WTC11 (cell line): ENCODE measurements around the gene COPA. TPM values are rescaled to one million over a fixed set of nuclear protein-coding genes. Genes with fewer than 3 reads are reported as not detected.

ENCODE experiments used
- ATAC-seq: fragments of 200-7000 bp; cut with Tn5 transposase; 2 replicates; pipeline ENCODE4 v1.10.0; 2021; ENCODE audit warnings: mild to moderate bottlenecking, moderate library complexity
- CTCF ChIA-PET: fragments of 300-600 bp; sonication (Branson Sonifier 250); formaldehyde crosslinking; loops from one replicate; lab custom pipeline; 2021; ENCODE audit warnings: antibody characterized with exemption; lab: Charles Lee
- POLR2A ChIA-PET: fragments of 350-600 bp; sonication (Branson Sonifier 250); formaldehyde crosslinking; loops from one replicate; lab custom pipeline; 2021; ENCODE audit warnings: antibody characterized with exemption; lab: Charles Lee
- DNase-seq: peaks from one replicate; pipeline ENCODE4 v3.0.0; 2021; ENCODE audit warnings: low spot score
- H3K27ac Mint-ChIP-seq: 2 replicates; pipeline ENCODE4 v1.8.0; 2021; ENCODE audit warnings: mixed read lengths
- H3K27me3 Mint-ChIP-seq: 2 replicates; pipeline ENCODE4 v1.8.0; 2021; ENCODE audit warnings: low read depth, mild to moderate bottlenecking, moderate library complexity, mixed read lengths
- H3K36me3 Mint-ChIP-seq: 2 replicates; pipeline ENCODE4 v1.8.0; 2021; ENCODE audit warnings: mixed read lengths
- H3K4me1 Mint-ChIP-seq: 2 replicates; pipeline ENCODE4 v1.8.0; 2022; ENCODE audit warnings: mixed read lengths
- H3K4me3 Mint-ChIP-seq: 2 replicates; pipeline ENCODE4 v1.8.0; 2021; ENCODE audit warnings: mild to moderate bottlenecking, moderate library complexity, mixed read lengths
- H3K9me3 Mint-ChIP-seq: 2 replicates; pipeline ENCODE4 v1.8.0; 2021; ENCODE audit warnings: mixed read lengths
- ATF1 ChIP-seq: sonication (generic); formaldehyde crosslinking; IDR thresholded peaks from 2 replicates; pipeline ENCODE4 v1.8.1; 2023; ENCODE audit warnings: mild to moderate bottlenecking, moderate library complexity, missing genetic modification reagents
- ATF2 ChIP-seq: sonication (generic); formaldehyde crosslinking; IDR thresholded peaks from 2 replicates; pipeline ENCODE4 v1.8.1; 2022; ENCODE audit warnings: low read depth, missing genetic modification reagents, borderline replicate concordance
- ATF6 ChIP-seq: sonication (generic); formaldehyde crosslinking; IDR thresholded peaks from 2 replicates; pipeline ENCODE4 v1.8.1; 2023; ENCODE audit warnings: mild to moderate bottlenecking, missing genetic modification reagents
- E2F1 ChIP-seq: sonication (generic); formaldehyde crosslinking; IDR thresholded peaks from 2 replicates; pipeline ENCODE4 v1.8.0; 2022; ENCODE audit warnings: mild to moderate bottlenecking, missing genetic modification reagents
- ETV6 ChIP-seq: sonication (generic); formaldehyde crosslinking; IDR thresholded peaks from 2 replicates; pipeline ENCODE4 v1.8.1; 2022; ENCODE audit warnings: mild to moderate bottlenecking, missing genetic modification reagents
- MYBL2 ChIP-seq: sonication (generic); formaldehyde crosslinking; IDR thresholded peaks from 2 replicates; pipeline ENCODE4 v1.8.1; 2023; ENCODE audit warnings: mild to moderate bottlenecking, moderate library complexity, missing genetic modification reagents
- NFATC4 ChIP-seq: fragments of 250-450 bp; sonication (Bioruptor Pico); IDR thresholded peaks from 2 replicates; pipeline ENCODE4 v1.9.0; 2021; ENCODE audit warnings: mild to moderate bottlenecking
- PRRX2 ChIP-seq: fragments of 250-450 bp; sonication (Bioruptor Pico); IDR thresholded peaks from 2 replicates; pipeline ENCODE4 v1.8.0; 2021; ENCODE audit warnings: mild to moderate bottlenecking
- SMAD4 ChIP-seq: sonication (generic); formaldehyde crosslinking; IDR thresholded peaks from 2 replicates; pipeline ENCODE4 v1.8.0; 2022; ENCODE audit warnings: mild to moderate bottlenecking, missing genetic modification reagents
- TEAD1 ChIP-seq: sonication (generic); formaldehyde crosslinking; IDR thresholded peaks from 2 replicates; pipeline ENCODE4 v1.8.0; 2022; ENCODE audit warnings: mild to moderate bottlenecking, missing genetic modification reagents
- USF1 ChIP-seq: sonication (generic); formaldehyde crosslinking; IDR thresholded peaks from 2 replicates; pipeline ENCODE4 v1.8.0; 2022; ENCODE audit warnings: mild to moderate bottlenecking, missing genetic modification reagents
- USF2 ChIP-seq: sonication (generic); formaldehyde crosslinking; IDR thresholded peaks from 2 replicates; pipeline ENCODE4 v1.8.1; 2023; ENCODE audit warnings: mild to moderate bottlenecking, missing genetic modification reagents, moderate library complexity
- ZNF121 ChIP-seq: sonication (generic); formaldehyde crosslinking; IDR thresholded peaks from 2 replicates; pipeline ENCODE4 v1.8.0; 2023; ENCODE audit warnings: missing genetic modification reagents
- ZNF396 ChIP-seq: fragments of 250-450 bp; sonication (Bioruptor Pico); IDR thresholded peaks from 2 replicates; pipeline ENCODE4 v1.8.0; 2021; ENCODE audit warnings: mild to moderate bottlenecking, moderate library complexity, borderline replicate concordance
- ZNF416 ChIP-seq: fragments of 250-450 bp; sonication (Bioruptor Pico); IDR thresholded peaks from 2 replicates; pipeline ENCODE4 v1.9.0; 2021; ENCODE audit warnings: mild to moderate bottlenecking, inconsistent platforms
- ZNF671 ChIP-seq: fragments of 250-450 bp; sonication (Bioruptor Pico); IDR thresholded peaks from 2 replicates; pipeline ENCODE4 v1.8.0; 2021; ENCODE audit warnings: mild to moderate bottlenecking
- total RNA-seq: library from RNA; stranded (reverse); gene quantifications from 3 replicates; pipeline ENCODE4 v1.2.3, GENCODE V29; 2021
- TF ChIP-seq, protein P1 (sequence below): sonication (generic); formaldehyde crosslinking; conservative IDR thresholded peaks from 2 replicates; pipeline ENCODE4 v1.8.1; 2022; ENCODE audit warnings: mild to moderate bottlenecking, missing genetic modification reagents
- TF ChIP-seq, protein P2 (sequence below): sonication (generic); formaldehyde crosslinking; IDR thresholded peaks from 2 replicates; pipeline ENCODE4 v1.8.0; 2023; ENCODE audit warnings: mild to moderate bottlenecking, missing genetic modification reagents
- TF ChIP-seq, protein P3 (sequence below): sonication (generic); formaldehyde crosslinking; IDR thresholded peaks from 2 replicates; pipeline ENCODE4 v1.8.1; 2022; ENCODE audit warnings: missing genetic modification reagents, borderline replicate concordance

Gene COPA
- total RNA-seq, 1 experiment from 2014 or later: 126 TPM

DNA sequence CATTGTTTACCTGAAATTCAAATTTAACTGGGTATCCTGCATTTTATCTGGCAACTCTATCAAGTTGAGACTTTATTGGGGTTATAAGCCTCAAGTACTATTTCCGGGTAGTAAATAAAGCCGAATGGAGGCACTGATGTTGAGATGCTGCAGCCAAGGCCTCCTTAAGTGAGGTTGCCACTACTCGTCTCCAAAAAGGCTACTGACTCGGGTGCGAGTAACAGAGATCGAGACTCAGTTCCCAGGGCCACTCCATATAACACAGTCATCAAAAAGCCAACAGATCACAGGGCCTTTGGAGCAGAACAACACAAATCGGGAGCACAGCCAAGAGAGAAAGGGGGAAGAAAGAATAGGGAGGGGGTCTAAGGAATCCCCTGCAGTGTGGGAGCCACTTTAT, 524 bp downstream of the COPA start:
- POLR2A ChIA-PET: no interaction called here
- peaks cover 41% of the 10 kb centered on the region for H3K36me3 Mint-ChIP-seq

DNA sequence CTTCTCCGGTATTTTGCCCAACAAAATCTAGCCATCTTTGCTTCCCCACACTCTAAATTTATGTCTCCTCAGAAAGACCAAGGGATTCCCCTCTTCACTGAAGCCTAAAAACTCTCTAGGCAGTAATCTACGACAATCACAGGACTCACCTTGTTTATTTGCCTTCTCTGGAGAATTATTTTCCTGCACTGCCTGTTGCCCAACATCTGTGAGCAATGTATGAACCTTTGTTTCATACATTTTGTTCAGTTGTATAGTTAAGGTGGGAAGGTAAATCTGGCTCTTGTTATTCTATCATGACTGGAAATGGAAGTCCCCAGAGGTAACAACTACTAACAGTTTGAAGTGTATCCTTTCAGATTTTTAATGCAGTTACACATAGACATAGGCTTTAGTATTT, 2.2 kb downstream of the COPA start:
- CTCF ChIA-PET: no interaction called here
- DNase-seq (no peak), ATAC-seq (no peak)
- Mint-ChIP-seq H3K36me3 (peaks cover 42% of the 10 kb centered on the region), H3K4me3 (peak overlapping the region; percentile 100), H3K27ac (peak overlapping the region; percentile 32), H3K27me3 (no peaks in the 10 kb centered on the region), H3K9me3 (no peaks in the 10 kb centered on the region), H3K4me1 (peaks cover 26% of the 10 kb centered on the region)
- TF ChIP-seq NFATC4 (no peak), USF2 (CRISPR knock-in tag) (no peak), ZNF671 (CRISPR knock-in tag) (no peak), TEAD1 (CRISPR knock-in tag) (no peak), MYBL2 (CRISPR knock-in tag) (no peak), ZNF396 (no peak), USF1 (no peak), ATF2 (CRISPR knock-in tag) (no peak), ATF1 (CRISPR knock-in tag) (no peak), ZNF416 (CRISPR knock-in tag) (no peak), ATF6 (CRISPR knock-in tag) (no peak)
- TF ChIP-seq, protein P1, sequence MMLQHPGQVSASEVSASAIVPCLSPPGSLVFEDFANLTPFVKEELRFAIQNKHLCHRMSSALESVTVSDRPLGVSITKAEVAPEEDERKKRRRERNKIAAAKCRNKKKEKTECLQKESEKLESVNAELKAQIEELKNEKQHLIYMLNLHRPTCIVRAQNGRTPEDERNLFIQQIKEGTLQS (CRISPR knock-in tag): no peak
- TF ChIP-seq, protein P2, sequence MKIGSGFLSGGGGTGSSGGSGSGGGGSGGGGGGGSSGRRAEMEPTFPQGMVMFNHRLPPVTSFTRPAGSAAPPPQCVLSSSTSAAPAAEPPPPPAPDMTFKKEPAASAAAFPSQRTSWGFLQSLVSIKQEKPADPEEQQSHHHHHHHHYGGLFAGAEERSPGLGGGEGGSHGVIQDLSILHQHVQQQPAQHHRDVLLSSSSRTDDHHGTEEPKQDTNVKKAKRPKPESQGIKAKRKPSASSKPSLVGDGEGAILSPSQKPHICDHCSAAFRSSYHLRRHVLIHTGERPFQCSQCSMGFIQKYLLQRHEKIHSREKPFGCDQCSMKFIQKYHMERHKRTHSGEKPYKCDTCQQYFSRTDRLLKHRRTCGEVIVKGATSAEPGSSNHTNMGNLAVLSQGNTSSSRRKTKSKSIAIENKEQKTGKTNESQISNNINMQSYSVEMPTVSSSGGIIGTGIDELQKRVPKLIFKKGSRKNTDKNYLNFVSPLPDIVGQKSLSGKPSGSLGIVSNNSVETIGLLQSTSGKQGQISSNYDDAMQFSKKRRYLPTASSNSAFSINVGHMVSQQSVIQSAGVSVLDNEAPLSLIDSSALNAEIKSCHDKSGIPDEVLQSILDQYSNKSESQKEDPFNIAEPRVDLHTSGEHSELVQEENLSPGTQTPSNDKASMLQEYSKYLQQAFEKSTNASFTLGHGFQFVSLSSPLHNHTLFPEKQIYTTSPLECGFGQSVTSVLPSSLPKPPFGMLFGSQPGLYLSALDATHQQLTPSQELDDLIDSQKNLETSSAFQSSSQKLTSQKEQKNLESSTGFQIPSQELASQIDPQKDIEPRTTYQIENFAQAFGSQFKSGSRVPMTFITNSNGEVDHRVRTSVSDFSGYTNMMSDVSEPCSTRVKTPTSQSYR (CRISPR knock-in tag): no peak
- TF ChIP-seq, protein P3, sequence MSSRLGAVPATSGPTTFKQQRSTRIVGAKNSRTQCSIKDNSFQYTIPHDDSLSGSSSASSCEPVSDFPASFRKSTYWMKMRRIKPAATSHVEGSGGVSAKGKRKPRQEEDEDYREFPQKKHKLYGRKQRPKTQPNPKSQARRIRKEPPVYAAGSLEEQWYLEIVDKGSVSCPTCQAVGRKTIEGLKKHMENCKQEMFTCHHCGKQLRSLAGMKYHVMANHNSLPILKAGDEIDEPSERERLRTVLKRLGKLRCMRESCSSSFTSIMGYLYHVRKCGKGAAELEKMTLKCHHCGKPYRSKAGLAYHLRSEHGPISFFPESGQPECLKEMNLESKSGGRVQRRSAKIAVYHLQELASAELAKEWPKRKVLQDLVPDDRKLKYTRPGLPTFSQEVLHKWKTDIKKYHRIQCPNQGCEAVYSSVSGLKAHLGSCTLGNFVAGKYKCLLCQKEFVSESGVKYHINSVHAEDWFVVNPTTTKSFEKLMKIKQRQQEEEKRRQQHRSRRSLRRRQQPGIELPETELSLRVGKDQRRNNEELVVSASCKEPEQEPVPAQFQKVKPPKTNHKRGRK (CRISPR knock-in tag): no peak
- POLR2A ChIA-PET: no interaction called here

More for the DNA sequence above, 524 bp downstream of the COPA start:
- TF ChIP-seq PRRX2 (CRISPR knock-in tag) (no peak), E2F1 (CRISPR knock-in tag) (no peak), SMAD4 (CRISPR knock-in tag) (no peak), ATF2 (CRISPR knock-in tag) (no peak), ETV6 (no peak), ZNF121 (no peak)
- DNase-seq (no peak), ATAC-seq (no peak)
- H3K27ac Mint-ChIP-seq: peak overlapping the region; percentile 100
- H3K4me3 Mint-ChIP-seq: peak overlapping the region; percentile 100
- H3K27me3 Mint-ChIP-seq: no peaks in the 10 kb centered on the region
- H3K4me1 Mint-ChIP-seq: peaks cover 26% of the 10 kb centered on the region
- H3K9me3 Mint-ChIP-seq: no peaks in the 10 kb centered on the region
- CTCF ChIA-PET: interaction anchor here (1.4 kb wide), 1 partner anchor 51 kb away, joined by 8 read pairs; no protein-coding TSS in a partner anchor
